Measurements from ENCODE around the gene MRPL55. TPM values are rescaled to one million over a fixed set of nuclear protein-coding genes. Genes with fewer than 3 reads are reported as not detected.
A peak's percentile ranks its signal among the peaks of the same experiment; 100 is the strongest.

Gene MRPL55
- total RNA-seq, 2 experiments from 2014 or later: 51.1 to 52.7 TPM

GRCh38 chr1:228070173-228070572, 38.9 kb downstream of the MRPL55 start:
- no peaks in the 10 kb centered on the region for H3K4me1 Mint-ChIP-seq (ENCODE audit: low read depth)
- H3K4me3 Mint-ChIP-seq: no peak overlapping the region
- H3K27ac Mint-ChIP-seq: no peak overlapping the region
- intact Hi-C loops (cut with micrococcal nuclease): loop anchor here (5.0 kb wide), 1 partner anchor 68 kb away; no protein-coding TSS in a partner anchor
- peaks cover 8% of the 10 kb centered on the region for H3K27me3 Mint-ChIP-seq
- ChIA-PET POLR2A (no interaction called here), CTCF (no interaction called here)
- no peaks in the 10 kb centered on the region for H3K36me3 Mint-ChIP-seq
- no peaks in the 10 kb centered on the region for H3K9me3 Mint-ChIP-seq
- no peak for DNase-seq

GRCh38 chr1:228068359-228068758, 40.7 kb downstream of the MRPL55 start:
- no peak overlapping the region for H3K4me3 Mint-ChIP-seq
- no peaks in the 10 kb centered on the region for H3K9me3 Mint-ChIP-seq
- no peak overlapping the region for H3K27ac Mint-ChIP-seq
- H3K4me1 Mint-ChIP-seq (ENCODE audit: low read depth): no peaks in the 10 kb centered on the region
- no peaks in the 10 kb centered on the region for H3K36me3 Mint-ChIP-seq
- CTCF ChIA-PET: no interaction called here
- no peak for DNase-seq
- POLR2A ChIA-PET: no interaction called here
- H3K27me3 Mint-ChIP-seq: peaks cover 10% of the 10 kb centered on the region
- intact Hi-C loops (cut with micrococcal nuclease): no loop called here

- ChIA-PET CTCF (interaction anchor here (1.0 kb wide), 1 partner anchor 524 kb away, joined by 3 read pairs; no protein-coding TSS in a partner anchor), POLR2A (interaction anchor here (1.2 kb wide), 1 partner anchor 14 kb away, joined by 3 read pairs; no protein-coding TSS in a partner anchor)
- Mint-ChIP-seq H3K4me1 (ENCODE audit: low read depth) (no peaks in the 10 kb centered on the region), H3K4me3 (no peak overlapping the region), H3K27me3 (peaks cover 13% of the 10 kb centered on the region), H3K9me3 (no peaks in the 10 kb centered on the region), H3K36me3 (no peaks in the 10 kb centered on the region), H3K27ac (no peak overlapping the region)
- peak; percentile 4 for DNase-seq
- intact Hi-C loops (cut with micrococcal nuclease): no loop called here
Measured at GRCh38 chr1:228066891-228067654, 42.0 kb downstream of the MRPL55 start.

- Mint-ChIP-seq H3K27me3 (peaks cover 15% of the 10 kb centered on the region), H3K4me3 (no peak overlapping the region), H3K36me3 (no peaks in the 10 kb centered on the region), H3K4me1 (ENCODE audit: low read depth) (no peaks in the 10 kb centered on the region), H3K9me3 (no peaks in the 10 kb centered on the region), H3K27ac (no peak overlapping the region)
- intact Hi-C loops (cut with micrococcal nuclease): no loop called here
- POLR2A ChIA-PET: interaction anchor here (1.2 kb wide), 1 partner anchor 15 kb away, joined by 3 read pairs; no protein-coding TSS in a partner anchor
- peak; percentile 4 for DNase-seq
- CTCF ChIA-PET: interaction anchor here (1.0 kb wide), 1 partner anchor 524 kb away, joined by 3 read pairs; no protein-coding TSS in a partner anchor
Measured at GRCh38 chr1:228066416-228066815, 42.7 kb downstream of the MRPL55 start.

GRCh38 chr1:228065543-228066347, 43.4 kb downstream of the MRPL55 start:
- Mint-ChIP-seq H3K36me3 (no peaks in the 10 kb centered on the region), H3K27ac (no peak overlapping the region), H3K27me3 (peaks cover 21% of the 10 kb centered on the region), H3K4me1 (ENCODE audit: low read depth) (peaks cover 5% of the 10 kb centered on the region), H3K9me3 (no peaks in the 10 kb centered on the region), H3K4me3 (no peak overlapping the region)
- no peak for DNase-seq
- ChIA-PET POLR2A (no interaction called here), CTCF (interaction anchor here (1.0 kb wide), 1 partner anchor 523 kb away, joined by 3 read pairs; no protein-coding TSS in a partner anchor)
- intact Hi-C loops (cut with micrococcal nuclease): no loop called here

- Mint-ChIP-seq H3K36me3 (no peaks in the 10 kb centered on the region), H3K27me3 (peaks cover 21% of the 10 kb centered on the region), H3K27ac (no peak overlapping the region), H3K4me3 (no peak overlapping the region), H3K9me3 (no peaks in the 10 kb centered on the region), H3K4me1 (ENCODE audit: low read depth) (peaks cover 8% of the 10 kb centered on the region)
- DNase-seq: no peak
- intact Hi-C loops (cut with micrococcal nuclease): no loop called here
- ChIA-PET POLR2A (no interaction called here), CTCF (no interaction called here)
Measured at GRCh38 chr1:228064741-228065542, 44.2 kb downstream of the MRPL55 start.

GRCh38 chr1:228064296-228064695, 44.8 kb downstream of the MRPL55 start:
- Mint-ChIP-seq H3K27ac (no peak overlapping the region), H3K4me1 (ENCODE audit: low read depth) (peaks cover 12% of the 10 kb centered on the region), H3K36me3 (no peaks in the 10 kb centered on the region), H3K27me3 (peaks cover 23% of the 10 kb centered on the region), H3K9me3 (no peaks in the 10 kb centered on the region), H3K4me3 (no peak overlapping the region)
- ChIA-PET POLR2A (no interaction called here), CTCF (no interaction called here)
- DNase-seq: no peak
- intact Hi-C loops (cut with micrococcal nuclease): no loop called here

GRCh38 chr1:228063251-228064191, 45.6 kb downstream of the MRPL55 start:
- ChIA-PET POLR2A (no interaction called here), CTCF (no interaction called here)
- no peak overlapping the region for H3K27ac Mint-ChIP-seq
- no peaks in the 10 kb centered on the region for H3K9me3 Mint-ChIP-seq
- no peaks in the 10 kb centered on the region for H3K36me3 Mint-ChIP-seq
- DNase-seq: no peak
- H3K27me3 Mint-ChIP-seq: peaks cover 24% of the 10 kb centered on the region
- peaks cover 12% of the 10 kb centered on the region for H3K4me1 Mint-ChIP-seq (ENCODE audit: low read depth)
- H3K4me3 Mint-ChIP-seq: no peak overlapping the region
- intact Hi-C loops (cut with micrococcal nuclease): no loop called here

GRCh38 chr1:228062812-228063211, 46.3 kb downstream of the MRPL55 start:
- no peak for DNase-seq
- H3K27me3 Mint-ChIP-seq: peaks cover 29% of the 10 kb centered on the region
- peaks cover 12% of the 10 kb centered on the region for H3K4me1 Mint-ChIP-seq (ENCODE audit: low read depth)
- intact Hi-C loops (cut with micrococcal nuclease): no loop called here
- no peak overlapping the region for H3K27ac Mint-ChIP-seq
- POLR2A ChIA-PET: no interaction called here
- CTCF ChIA-PET: no interaction called here
- H3K9me3 Mint-ChIP-seq: no peaks in the 10 kb centered on the region
- no peak overlapping the region for H3K4me3 Mint-ChIP-seq
- H3K36me3 Mint-ChIP-seq: no peaks in the 10 kb centered on the region

- intact Hi-C loops (cut with micrococcal nuclease): no loop called here
- POLR2A ChIA-PET: no interaction called here
- DNase-seq: no peak
- H3K9me3 Mint-ChIP-seq: no peaks in the 10 kb centered on the region
- peaks cover 29% of the 10 kb centered on the region for H3K27me3 Mint-ChIP-seq
- H3K4me3 Mint-ChIP-seq: no peak overlapping the region
- H3K36me3 Mint-ChIP-seq: no peaks in the 10 kb centered on the region
- CTCF ChIA-PET: no interaction called here
- H3K4me1 Mint-ChIP-seq (ENCODE audit: low read depth): peaks cover 12% of the 10 kb centered on the region
- H3K27ac Mint-ChIP-seq: no peak overlapping the region
Measured at GRCh38 chr1:228062085-228062791, 46.9 kb downstream of the MRPL55 start.
